Fibroblast of lung (primary cell): ENCODE measurements around the gene IARS2. TPM values are rescaled to one million over a fixed set of nuclear protein-coding genes. Genes with fewer than 3 reads are reported as not detected.

Experiments used
- DNase-seq, 2 donors: peaks; one replicate each; pipeline versions ENCODE4 v3.0.0 to v3.0.0-alpha.2; 2010; ENCODE audit warnings: low read depth in 2 of 2
- H2AFZ ChIP-seq: 2 replicates; pipeline ENCODE4 v1.5.1; 2012; ENCODE audit warnings: low read length, control low read depth, inconsistent platforms
- H3K27ac ChIP-seq: 2 replicates; pipeline ENCODE4 v1.5.1; 2011; ENCODE audit warnings: low read length, control low read depth; ENCODE audit not compliant: insufficient read depth
- H3K27me3 ChIP-seq: 2 replicates; pipeline ENCODE4 v1.5.1; 2011; ENCODE audit warnings: mild to moderate bottlenecking, low read length; ENCODE audit not compliant: control insufficient read depth, insufficient read depth
- H3K36me3 ChIP-seq: 2 replicates; pipeline ENCODE4 v1.5.1; 2011; ENCODE audit warnings: low read length; ENCODE audit not compliant: control insufficient read depth, insufficient read depth
- H3K4me1 ChIP-seq: 2 replicates; pipeline ENCODE4 v1.5.1; 2011; ENCODE audit warnings: low read length; ENCODE audit not compliant: control insufficient read depth, insufficient read depth; ENCODE audit errors: extremely low read depth
- H3K4me2 ChIP-seq: 2 replicates; pipeline ENCODE4 v1.5.1; 2011; ENCODE audit warnings: low read length, control low read depth; ENCODE audit not compliant: insufficient read depth; ENCODE audit errors: extremely low read depth
- H3K4me3 ChIP-seq, 4 experiments: fragments of 200-600 bp in 1 of 4; sonication (generic) in 1 of 4; replicated peaks in 1 of 4; 2 replicates each; pipeline ENCODE4 v1.5.1; 2011 to 2016; ENCODE audit warnings: low read length in 4 of 4, low read depth in 3 of 4, mild to moderate bottlenecking in 3 of 4, control low read depth in 2 of 4, inconsistent platforms in 1 of 4, mixed read lengths in 1 of 4; ENCODE audit not compliant: insufficient read depth in 1 of 4; ENCODE audit errors: control extremely low read depth in 1 of 4
- H3K79me2 ChIP-seq: 2 replicates; pipeline ENCODE4 v1.5.1; 2012; ENCODE audit warnings: mild to moderate bottlenecking, low read length, inconsistent platforms; ENCODE audit not compliant: control insufficient read depth, insufficient read depth
- H3K9ac ChIP-seq: 2 replicates; pipeline ENCODE4 v1.5.1; 2011; ENCODE audit warnings: mild to moderate bottlenecking, low read length, control low read depth; ENCODE audit not compliant: insufficient read depth
- H3K9me3 ChIP-seq: 2 replicates; pipeline ENCODE4 v1.5.1; 2012; ENCODE audit warnings: low read depth, low read length; ENCODE audit not compliant: control insufficient read depth, insufficient read depth
- H4K20me1 ChIP-seq: 2 replicates; pipeline ENCODE4 v1.5.1; 2011; ENCODE audit warnings: low read length; ENCODE audit not compliant: control insufficient read depth, insufficient read depth; ENCODE audit errors: extremely low read depth
- EZH2 ChIP-seq: IDR thresholded peaks from 2 replicates; pipeline ENCODE4 v1.5.1; 2012; ENCODE audit warnings: low read length, control low read depth, mild to moderate bottlenecking; ENCODE audit errors: missing control alignments
- polyA plus RNA-seq, 2 donors: library from polyadenylated mRNA; depleted of rRNA in 1 of 2; stranded (reverse) in 1 of 2; unstranded in 1 of 2; fragments of >200 nt; gene quantifications; 2 replicates each; pipeline ENCODE4 v1.2.1, GENCODE V29; 2011 to 2012; ENCODE audit warnings: missing spikeins in 1 of 2
- total RNA-seq: library from RNA; depleted of rRNA; stranded (reverse); fragments of >200 nt; gene quantifications from 2 replicates; pipeline ENCODE4 v1.2.1, GENCODE V29; 2014
- TF ChIP-seq, protein P1 (sequence below), 2 donors: IDR thresholded peaks in 1 of 2; conservative IDR thresholded peaks in 1 of 2; 1 replicate in 1 of 2; 2 replicates in 1 of 2; pipeline ENCODE4 v1.5.1; 2011 to 2012; ENCODE audit warnings: low read length in 2 of 2, control low read depth in 1 of 2, inconsistent platforms in 1 of 2, low read depth in 1 of 2, mild to moderate bottlenecking in 1 of 2

Gene IARS2
- total and polyA plus RNA-seq, 2 donors (not counting 1 experiment from before 2014, with no cell fraction given): 34.1 to 99.1 TPM

DNA sequence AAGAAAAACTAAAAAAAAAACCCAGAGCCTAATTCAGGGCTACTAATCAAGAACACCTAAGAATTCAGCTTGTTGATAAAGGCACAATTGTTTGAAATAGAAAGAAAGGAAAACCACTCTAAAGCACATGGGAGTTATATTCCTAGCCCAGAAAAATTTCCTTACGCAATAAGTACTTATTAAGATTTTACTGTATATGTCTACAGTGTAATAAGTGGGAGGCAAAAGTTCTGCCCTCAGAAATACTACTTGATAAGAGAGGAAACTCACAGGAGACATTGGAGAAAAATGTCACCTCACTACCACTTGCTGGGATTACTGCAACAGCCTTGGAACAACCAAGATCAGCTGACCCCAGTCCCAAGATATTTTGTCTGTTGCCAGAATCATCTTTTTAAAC lies 66.1 kb downstream of the IARS2 start:
- no peaks in the 10 kb centered on the region for H4K20me1 ChIP-seq
- no peak for TF ChIP-seq EZH2
- TF ChIP-seq, protein P1, sequence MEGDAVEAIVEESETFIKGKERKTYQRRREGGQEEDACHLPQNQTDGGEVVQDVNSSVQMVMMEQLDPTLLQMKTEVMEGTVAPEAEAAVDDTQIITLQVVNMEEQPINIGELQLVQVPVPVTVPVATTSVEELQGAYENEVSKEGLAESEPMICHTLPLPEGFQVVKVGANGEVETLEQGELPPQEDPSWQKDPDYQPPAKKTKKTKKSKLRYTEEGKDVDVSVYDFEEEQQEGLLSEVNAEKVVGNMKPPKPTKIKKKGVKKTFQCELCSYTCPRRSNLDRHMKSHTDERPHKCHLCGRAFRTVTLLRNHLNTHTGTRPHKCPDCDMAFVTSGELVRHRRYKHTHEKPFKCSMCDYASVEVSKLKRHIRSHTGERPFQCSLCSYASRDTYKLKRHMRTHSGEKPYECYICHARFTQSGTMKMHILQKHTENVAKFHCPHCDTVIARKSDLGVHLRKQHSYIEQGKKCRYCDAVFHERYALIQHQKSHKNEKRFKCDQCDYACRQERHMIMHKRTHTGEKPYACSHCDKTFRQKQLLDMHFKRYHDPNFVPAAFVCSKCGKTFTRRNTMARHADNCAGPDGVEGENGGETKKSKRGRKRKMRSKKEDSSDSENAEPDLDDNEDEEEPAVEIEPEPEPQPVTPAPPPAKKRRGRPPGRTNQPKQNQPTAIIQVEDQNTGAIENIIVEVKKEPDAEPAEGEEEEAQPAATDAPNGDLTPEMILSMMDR (conservative IDR thresholded peaks at IDR 0.05 in 1 of 2, IDR thresholded peaks at IDR 0.05 in 1 of 2; ENCODE audit: low read depth in 1 of 2, low read length in 2 of 2): no peak

DNA sequence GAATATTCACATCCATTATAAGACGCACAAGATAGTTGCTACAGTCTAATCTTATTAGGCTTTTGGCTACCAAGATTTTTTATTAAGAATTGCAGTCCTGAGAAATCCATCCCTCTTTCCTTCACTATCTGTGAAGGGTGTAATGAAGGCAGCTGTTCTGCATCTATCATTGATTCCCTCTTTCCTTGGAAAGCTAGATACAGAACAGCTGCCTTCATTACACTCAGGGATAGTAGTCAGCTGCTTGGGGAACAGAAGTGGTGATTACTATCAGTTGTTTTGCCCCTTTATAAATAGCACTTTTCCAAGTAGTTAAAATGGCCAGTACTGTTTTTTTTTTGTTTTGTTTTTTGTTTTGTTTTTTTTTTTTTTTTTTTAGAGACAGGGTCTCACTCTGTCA lies 70.2 kb downstream of the IARS2 start:
- Histone ChIP-seq H3K4me2 (no peak overlapping the region), H3K27me3 (no peaks in the 10 kb centered on the region), H3K9ac (no peak overlapping the region), H4K20me1 (no peaks in the 10 kb centered on the region), H3K4me3 (no peak overlapping the region), H3K27ac (no peak overlapping the region), H3K36me3 (peaks cover 6% of the 10 kb centered on the region), H3K9me3 (no peaks in the 10 kb centered on the region), H2AFZ (no peak overlapping the region), H3K79me2 (no peaks in the 10 kb centered on the region), H3K4me1 (no peaks in the 10 kb centered on the region)
- no peak for DNase-seq
- TF ChIP-seq EZH2: no peak
- TF ChIP-seq, protein P1 (conservative IDR thresholded peaks at IDR 0.05 in 1 of 2, IDR thresholded peaks at IDR 0.05 in 1 of 2; ENCODE audit: low read depth in 1 of 2, low read length in 2 of 2): no peak

More for the DNA sequence above, 66.1 kb downstream of the IARS2 start:
- Histone ChIP-seq H3K4me2 (no peak overlapping the region), H3K4me3 (no peak overlapping the region), H2AFZ (no peak overlapping the region), H3K27me3 (no peaks in the 10 kb centered on the region), H3K79me2 (no peaks in the 10 kb centered on the region), H3K9me3 (no peaks in the 10 kb centered on the region), H3K4me1 (no peaks in the 10 kb centered on the region), H3K9ac (no peak overlapping the region), H3K27ac (no peak overlapping the region), H3K36me3 (peaks cover 3% of the 10 kb centered on the region)
- no peak for DNase-seq

DNA sequence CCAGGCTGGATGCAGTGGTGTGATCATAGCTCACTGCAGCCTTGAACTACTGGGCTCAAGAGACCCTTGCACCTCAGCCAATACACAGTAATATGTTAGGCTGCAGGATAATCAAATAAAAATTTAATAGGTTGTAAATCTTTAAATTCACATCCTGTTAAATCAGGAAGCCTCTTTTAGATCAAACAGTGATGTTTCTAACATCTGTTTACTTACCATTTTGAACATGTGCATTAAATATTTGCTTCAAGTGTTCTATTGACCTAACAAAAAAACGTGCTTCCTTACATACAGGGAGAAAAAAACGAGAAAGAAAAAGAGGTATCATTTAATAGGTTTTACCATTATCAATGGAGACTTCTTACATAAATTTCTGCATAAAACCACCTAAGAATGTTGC lies 70.6 kb downstream of the IARS2 start:
- Histone ChIP-seq H3K27me3 (no peaks in the 10 kb centered on the region), H3K9ac (no peak overlapping the region), H3K4me2 (no peak overlapping the region), H3K9me3 (no peaks in the 10 kb centered on the region), H3K4me1 (no peaks in the 10 kb centered on the region), H2AFZ (no peak overlapping the region), H3K79me2 (no peaks in the 10 kb centered on the region), H3K36me3 (peaks cover 6% of the 10 kb centered on the region), H3K4me3 (no peak overlapping the region), H3K27ac (no peak overlapping the region), H4K20me1 (no peaks in the 10 kb centered on the region)
- no peak for DNase-seq
- TF ChIP-seq, protein P1 (conservative IDR thresholded peaks at IDR 0.05 in 1 of 2, IDR thresholded peaks at IDR 0.05 in 1 of 2; ENCODE audit: low read depth in 1 of 2, low read length in 2 of 2): no peak
